Loucy (cell line): ENCODE data around the gene DLG1.
A peak's percentile ranks its signal among the peaks of the same experiment; 100 is the strongest.

Experiments
- H2AFZ ChIP-seq: fragments of 200-600 bp; sonication (generic); 2 replicates; pipeline ENCODE4 v1.6.0; 2016; ENCODE audit warnings: antibody characterized with exemption, mild to moderate bottlenecking, low read length, moderate library complexity
- H3F3A ChIP-seq: fragments of 200-600 bp; 2 replicates; pipeline ENCODE4 v1.6.0; 2016; ENCODE audit warnings: antibody characterized with exemption, low read depth, mild to moderate bottlenecking
- H3K27me3 ChIP-seq: fragments of 200-600 bp; sonication (generic); 2 replicates; pipeline ENCODE4 v1.6.1; 2014; ENCODE audit warnings: low read length, mild to moderate bottlenecking; ENCODE audit not compliant: insufficient read depth, poor library complexity, severe bottlenecking
- H3K36me3 ChIP-seq: fragments of 200-600 bp; sonication (generic); 2 replicates; pipeline ENCODE4 v1.6.1; 2016; ENCODE audit warnings: low read length; ENCODE audit not compliant: insufficient read depth
- H3K4me1 ChIP-seq: fragments of 200-600 bp; sonication (generic); 2 replicates; pipeline ENCODE4 v1.5.1; 2014; ENCODE audit warnings: low read length, mild to moderate bottlenecking; ENCODE audit not compliant: insufficient read depth, poor library complexity, severe bottlenecking
- H3K4me2 ChIP-seq: fragments of 200-600 bp; sonication (generic); 2 replicates; pipeline ENCODE4 v1.6.0; 2014; ENCODE audit warnings: antibody characterized with exemption, low read length, low read depth, mild to moderate bottlenecking; ENCODE audit not compliant: poor library complexity, severe bottlenecking
- H3K4me3 ChIP-seq: fragments of 200-600 bp; sonication (generic); 2 replicates; pipeline ENCODE4 v1.5.1; 2014; ENCODE audit warnings: low read length, mild to moderate bottlenecking, mixed read lengths; ENCODE audit not compliant: poor library complexity, severe bottlenecking
- H3K79me2 ChIP-seq: fragments of 200-600 bp; sonication (generic); 2 replicates; pipeline ENCODE4 v1.6.1; 2014; ENCODE audit warnings: low read length; ENCODE audit not compliant: insufficient read depth
- H3K9ac ChIP-seq: fragments of 200-600 bp; sonication (generic); 2 replicates; pipeline ENCODE4 v1.6.0; 2014; ENCODE audit warnings: mild to moderate bottlenecking, low read depth, low read length, moderate library complexity; ENCODE audit not compliant: poor library complexity, severe bottlenecking
- H3K9me2 ChIP-seq: fragments of 200-600 bp; sonication (generic); replicated peaks from 2 replicates; pipeline ENCODE4 v1.6.1; 2016; ENCODE audit warnings: low read depth, low read length, mixed read lengths
- H3K9me3 ChIP-seq: fragments of 200-600 bp; sonication (generic); 2 replicates; pipeline ENCODE4 v1.6.1; 2014; ENCODE audit warnings: mild to moderate bottlenecking, antibody characterized with exemption, low read length, low read depth; ENCODE audit not compliant: insufficient read depth
- H4K20me1 ChIP-seq: fragments of 200-600 bp; sonication (generic); 2 replicates; pipeline ENCODE4 v1.6.0; 2014; ENCODE audit warnings: antibody characterized with exemption, low read length, mild to moderate bottlenecking; ENCODE audit not compliant: insufficient read depth, poor library complexity, severe bottlenecking
- EZH2phosphoT487 ChIP-seq: fragments of 200-600 bp; IDR thresholded peaks from 2 replicates; pipeline ENCODE4 v1.6.1; 2018; ENCODE audit warnings: antibody characterized with exemption, mild to moderate bottlenecking, moderate library complexity, borderline replicate concordance
- TF ChIP-seq, protein P1 (sequence below): fragments of 200-600 bp; sonication (generic); conservative IDR thresholded peaks from 2 replicates; pipeline ENCODE4 v1.5.1; 2014; ENCODE audit warnings: mild to moderate bottlenecking, antibody characterized with exemption, low read length

DLG1 gene

DNA sequence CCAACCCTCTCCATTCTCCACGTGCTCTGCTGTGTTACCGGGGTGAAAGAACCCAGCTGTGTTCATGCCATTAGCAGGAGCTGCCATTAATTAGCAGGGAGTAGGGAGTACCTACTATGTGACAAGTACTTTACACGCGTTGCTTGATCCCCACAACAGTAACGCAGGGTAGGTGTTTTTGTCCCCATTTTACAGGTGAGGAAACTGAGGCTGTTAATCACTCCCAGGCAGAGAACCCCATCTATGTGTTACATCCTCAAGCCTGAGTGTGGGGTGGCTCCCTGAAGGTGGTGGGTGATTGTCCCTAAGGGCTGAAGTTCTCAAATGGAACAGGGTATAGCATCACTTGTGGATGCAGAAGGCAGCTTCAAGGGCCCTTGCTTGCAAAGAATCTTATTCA, 291.6 kb downstream of the DLG1 start:
- Histone ChIP-seq H3K4me1 (peaks cover 7% of the 10 kb centered on the region), H3K9ac (no peak overlapping the region), H4K20me1 (no peaks in the 10 kb centered on the region), H3K9me3 (no peaks in the 10 kb centered on the region), H3K36me3 (no peaks in the 10 kb centered on the region), H2AFZ (no peak overlapping the region), H3K27me3 (no peaks in the 10 kb centered on the region), H3K9me2 (no peaks in the 10 kb centered on the region), H3K79me2 (no peaks in the 10 kb centered on the region), H3K4me3 (no peak overlapping the region), H3F3A (no peaks in the 10 kb centered on the region), H3K4me2 (no peak overlapping the region)
- no peak for TF ChIP-seq EZH2phosphoT487

DNA sequence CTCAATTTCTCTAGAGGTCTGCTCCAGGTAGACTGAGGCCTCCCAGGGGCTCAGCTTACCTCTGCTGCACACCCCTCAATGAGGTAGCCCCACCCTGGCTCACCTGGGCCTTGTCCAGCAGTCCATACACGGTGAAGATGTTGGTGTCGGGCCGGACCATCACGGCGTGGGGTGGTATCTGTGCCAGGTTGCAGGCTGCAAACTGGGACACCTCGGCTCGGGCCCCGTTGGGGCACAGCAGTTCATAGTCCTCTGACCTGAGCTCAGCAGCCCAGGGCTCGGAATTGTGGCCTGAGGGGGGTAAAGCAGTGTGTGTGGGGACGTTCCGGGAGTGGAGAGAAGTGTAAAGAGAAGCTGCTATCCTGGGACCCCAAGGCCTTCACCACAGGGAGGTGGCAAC, 292.0 kb downstream of the DLG1 start:
- peaks cover 7% of the 10 kb centered on the region for H3K4me1 ChIP-seq
- no peaks in the 10 kb centered on the region for H3K79me2 ChIP-seq
- H3K27me3 ChIP-seq: no peaks in the 10 kb centered on the region
- H3K9me2 ChIP-seq: no peaks in the 10 kb centered on the region
- no peaks in the 10 kb centered on the region for H3F3A ChIP-seq
- TF ChIP-seq, protein P1, sequence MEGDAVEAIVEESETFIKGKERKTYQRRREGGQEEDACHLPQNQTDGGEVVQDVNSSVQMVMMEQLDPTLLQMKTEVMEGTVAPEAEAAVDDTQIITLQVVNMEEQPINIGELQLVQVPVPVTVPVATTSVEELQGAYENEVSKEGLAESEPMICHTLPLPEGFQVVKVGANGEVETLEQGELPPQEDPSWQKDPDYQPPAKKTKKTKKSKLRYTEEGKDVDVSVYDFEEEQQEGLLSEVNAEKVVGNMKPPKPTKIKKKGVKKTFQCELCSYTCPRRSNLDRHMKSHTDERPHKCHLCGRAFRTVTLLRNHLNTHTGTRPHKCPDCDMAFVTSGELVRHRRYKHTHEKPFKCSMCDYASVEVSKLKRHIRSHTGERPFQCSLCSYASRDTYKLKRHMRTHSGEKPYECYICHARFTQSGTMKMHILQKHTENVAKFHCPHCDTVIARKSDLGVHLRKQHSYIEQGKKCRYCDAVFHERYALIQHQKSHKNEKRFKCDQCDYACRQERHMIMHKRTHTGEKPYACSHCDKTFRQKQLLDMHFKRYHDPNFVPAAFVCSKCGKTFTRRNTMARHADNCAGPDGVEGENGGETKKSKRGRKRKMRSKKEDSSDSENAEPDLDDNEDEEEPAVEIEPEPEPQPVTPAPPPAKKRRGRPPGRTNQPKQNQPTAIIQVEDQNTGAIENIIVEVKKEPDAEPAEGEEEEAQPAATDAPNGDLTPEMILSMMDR: no peak
- no peak for TF ChIP-seq EZH2phosphoT487
- H3K4me3 ChIP-seq: no peak overlapping the region
- no peak overlapping the region for H3K9ac ChIP-seq
- H3K9me3 ChIP-seq: no peaks in the 10 kb centered on the region
- H3K36me3 ChIP-seq: no peaks in the 10 kb centered on the region
- no peak overlapping the region for H3K4me2 ChIP-seq
- no peak overlapping the region for H2AFZ ChIP-seq
- H4K20me1 ChIP-seq: no peaks in the 10 kb centered on the region

DNA sequence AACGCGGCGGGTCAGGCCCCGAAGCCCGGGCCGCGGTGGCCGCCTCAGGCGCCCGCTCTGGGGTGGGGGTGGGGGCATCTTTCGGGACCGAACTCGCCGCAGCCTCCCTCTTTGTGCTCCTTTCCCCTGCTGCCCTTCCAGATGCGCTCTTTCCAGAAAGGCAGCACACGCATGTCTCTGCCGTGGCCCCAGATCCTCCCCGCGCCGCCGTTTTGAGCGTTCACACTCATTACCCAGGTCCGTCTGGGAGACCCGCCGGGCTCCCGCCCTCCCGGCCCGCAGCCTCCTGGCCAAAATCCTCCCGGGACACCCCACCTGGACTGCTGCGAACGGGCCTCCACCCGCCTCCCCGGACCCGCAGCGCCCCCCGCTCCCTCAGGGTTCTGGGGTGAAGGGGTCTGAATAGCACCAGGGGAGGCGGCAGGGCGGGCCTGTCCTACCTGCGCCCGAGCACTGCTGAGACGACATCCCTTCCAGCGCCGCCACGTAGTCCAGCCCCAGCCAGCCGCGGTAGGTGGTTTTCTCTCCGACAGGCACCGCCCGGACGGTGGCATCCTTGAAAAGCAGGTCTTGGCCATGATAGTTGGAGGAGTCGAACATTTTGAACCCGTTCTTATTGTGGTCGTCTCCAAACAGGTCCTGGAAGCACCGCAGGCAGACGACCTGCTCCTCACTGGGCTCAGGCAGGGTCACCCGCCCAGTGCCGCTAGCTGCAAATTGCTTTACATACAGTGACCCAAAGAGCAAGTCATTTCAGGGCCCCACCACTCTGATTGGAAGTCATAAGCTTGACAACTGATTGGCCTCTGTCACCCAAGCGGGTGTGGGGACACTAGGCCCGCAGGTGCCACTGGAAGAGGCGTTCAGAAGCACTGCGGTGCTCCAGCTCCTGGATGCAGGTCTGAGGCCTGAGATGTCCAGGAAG, 294.7 kb downstream of the DLG1 start:
- no peak for TF ChIP-seq EZH2phosphoT487
- TF ChIP-seq, protein P1: no peak
- peak overlapping the region; percentile 74 for H3K4me3 ChIP-seq
- H3K79me2 ChIP-seq: no peaks in the 10 kb centered on the region
- peak overlapping the region; percentile 76 for H3K4me2 ChIP-seq
- H3K36me3 ChIP-seq: no peaks in the 10 kb centered on the region
- H2AFZ ChIP-seq: peak overlapping the region; percentile 75; the same call in 1 of the 2 replicates
- no peaks in the 10 kb centered on the region for H3K9me2 ChIP-seq
- no peaks in the 10 kb centered on the region for H3F3A ChIP-seq
- no peaks in the 10 kb centered on the region for H4K20me1 ChIP-seq
- no peaks in the 10 kb centered on the region for H3K9me3 ChIP-seq
- H3K27me3 ChIP-seq: no peaks in the 10 kb centered on the region
- H3K4me1 ChIP-seq: peaks cover 7% of the 10 kb centered on the region
- peak overlapping the region; percentile 79 for H3K9ac ChIP-seq
